NCI-H1105 treated with DMSO at 0.1 percent for 48 hours (cell line): Measurements from ENCODE around the gene RNF180.
"Not testable (repeated sequence)": the region's sequence is repeated elsewhere in the genome, so short reads cannot be mapped to it uniquely, and the experiment has no call there.

Source experiments
- DNase-seq: peaks from one replicate; lab custom pipeline; 2025; lab: John Stamatoyannopoulos, UW

RNF180 gene

DNA sequence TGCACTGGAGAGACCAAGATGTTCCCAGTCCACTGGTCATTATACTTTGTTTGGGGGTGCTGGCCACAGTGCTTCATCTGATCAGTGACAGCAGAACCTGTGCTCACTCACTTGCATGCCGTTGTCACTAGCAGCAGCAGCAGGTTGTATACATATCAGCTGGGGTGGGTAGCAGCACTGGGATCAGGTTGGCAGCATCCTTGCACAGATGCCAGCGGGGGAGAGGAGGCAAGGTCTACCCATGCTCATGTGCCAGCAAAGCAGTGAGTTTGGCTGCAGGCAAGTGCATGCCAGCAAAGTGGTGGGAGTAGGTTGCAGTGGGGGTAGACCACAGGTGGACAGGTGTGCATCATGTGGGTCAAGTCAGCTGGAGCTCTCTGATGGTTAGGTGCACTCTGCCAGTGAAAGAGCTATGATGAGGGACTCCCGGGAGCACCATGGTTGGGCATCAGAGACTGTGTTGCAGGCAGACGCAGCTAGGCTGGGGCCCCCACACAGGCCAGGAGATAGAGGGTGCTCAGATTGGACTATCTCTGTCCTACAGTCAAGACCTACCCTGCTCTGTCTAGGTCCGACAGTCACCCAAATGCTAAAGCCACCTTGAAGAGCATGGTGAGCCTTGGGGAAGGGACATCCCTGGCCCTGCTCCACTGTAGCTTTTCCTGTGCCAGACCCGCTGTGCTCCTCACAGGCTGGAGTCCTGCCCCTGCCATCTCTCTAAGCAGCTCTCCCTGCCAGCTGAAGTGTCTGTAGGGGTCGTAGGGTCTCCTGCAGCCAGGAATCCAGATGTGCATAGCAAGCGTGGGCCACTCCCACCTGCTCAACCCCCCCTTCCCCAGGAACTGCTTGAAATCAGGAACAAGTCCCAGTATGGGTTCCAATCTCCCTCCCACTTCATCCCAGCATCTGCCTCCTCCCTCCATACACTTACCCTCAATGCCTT lies 119.8 kb downstream of the RNF180 start:
- DNase-seq = no peak

- no peak for DNase-seq
Observed at GRCh38 chr5:64286381-64286780, 120.7 kb downstream of the RNF180 start.

GRCh38 chr5:64288496-64288895 lies 122.9 kb downstream of the RNF180 start:
- DNase-seq = not testable (repeated sequence)

DNA sequence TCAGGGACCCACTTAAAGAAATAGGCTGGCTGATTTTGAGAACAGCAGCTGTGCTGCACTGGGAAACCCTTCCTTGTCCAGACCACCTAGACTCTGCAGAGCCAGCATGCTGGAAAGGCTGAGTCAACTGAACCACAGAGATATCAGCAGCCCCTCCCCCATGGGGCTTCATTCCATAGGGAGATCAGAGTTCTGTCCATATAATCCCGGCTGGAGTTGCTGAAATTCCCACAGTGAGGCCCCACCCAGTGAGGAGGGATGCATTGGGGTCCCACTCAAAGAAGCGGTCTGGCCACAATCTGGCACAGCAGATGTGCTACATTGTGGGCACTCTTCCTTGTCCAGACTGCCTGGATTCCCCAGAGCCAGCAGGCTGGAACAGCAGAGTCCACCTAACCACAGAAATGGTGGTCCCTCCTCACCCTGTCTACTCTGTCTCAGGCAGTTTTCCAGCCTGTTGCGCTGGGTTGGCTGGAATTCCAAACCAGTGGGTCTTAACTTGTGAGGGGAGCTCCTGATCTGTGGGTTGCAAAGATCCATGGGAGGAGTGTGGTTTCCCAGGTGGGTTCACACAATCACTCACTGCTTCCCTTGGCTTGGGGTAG lies 127.1 kb downstream of the RNF180 start:
- DNase-seq = no peak

DNA sequence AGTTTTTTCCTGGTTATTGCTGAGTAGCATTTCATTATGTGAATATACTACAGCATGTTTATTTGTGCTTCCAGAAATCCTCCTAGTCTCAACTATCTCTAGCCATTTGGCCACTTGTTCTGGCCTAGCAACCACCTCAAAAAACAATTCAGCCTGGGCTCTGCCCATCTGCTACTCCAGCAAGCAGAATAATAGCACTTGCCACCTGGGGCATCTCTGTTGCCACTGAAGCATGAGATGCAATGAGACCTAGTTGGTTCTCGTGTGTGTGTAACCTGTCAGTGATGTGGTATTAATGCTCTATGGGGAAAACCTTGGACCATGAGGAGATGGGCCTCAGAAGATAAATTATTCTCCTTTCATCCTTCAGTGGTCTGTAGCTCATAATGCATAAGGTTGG lies 129.5 kb downstream of the RNF180 start:
- DNase-seq = no peak

- DNase-seq = no peak
Observed at GRCh38 chr5:64298586-64298985, 132.9 kb downstream of the RNF180 start.

DNA sequence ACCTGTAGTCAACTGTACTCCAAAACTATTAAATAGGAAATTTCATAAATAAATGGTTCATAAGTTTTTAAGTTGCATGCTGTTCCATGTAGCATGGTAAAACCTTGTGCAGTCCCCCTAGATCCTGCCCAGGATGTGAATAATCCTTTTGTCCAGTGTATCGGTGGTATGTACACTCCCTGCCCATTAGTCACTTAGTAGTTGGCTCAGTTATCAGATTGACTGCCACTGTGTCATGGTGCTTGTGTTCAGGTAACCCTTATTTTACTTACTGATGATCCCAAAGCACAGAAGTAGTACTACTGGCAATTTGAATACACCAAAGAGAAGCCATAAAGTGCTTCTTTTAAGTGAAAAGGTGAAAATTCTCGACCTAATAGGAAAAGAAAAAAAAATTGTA lies 134.2 kb downstream of the RNF180 start:
- DNase-seq = no peak

- DNase-seq = no peak
Observed at GRCh38 chr5:64301566-64301965, 135.9 kb downstream of the RNF180 start.

DNA sequence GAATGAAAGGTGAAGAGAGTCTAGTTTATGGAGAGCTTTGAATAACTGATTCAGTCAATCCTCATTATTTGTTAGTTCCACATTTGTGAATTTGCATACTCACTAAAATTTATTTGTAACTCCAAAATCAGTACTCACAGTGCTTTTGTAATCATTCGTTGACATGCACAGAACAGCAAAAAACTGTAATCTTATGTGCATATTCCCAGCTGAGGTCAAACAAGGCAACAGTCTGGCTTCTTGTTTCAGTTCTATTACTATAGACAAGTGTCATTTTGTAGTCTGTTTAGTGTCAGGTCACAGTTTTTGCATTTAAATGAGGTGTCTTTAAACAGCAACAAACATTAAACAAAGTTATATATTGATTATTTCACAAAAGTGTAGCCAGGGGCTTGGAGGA lies 142.5 kb downstream of the RNF180 start:
- DNase-seq = no peak

- DNase-seq = no peak
Observed at GRCh38 chr5:64312491-64312890, 146.8 kb downstream of the RNF180 start.

DNA sequence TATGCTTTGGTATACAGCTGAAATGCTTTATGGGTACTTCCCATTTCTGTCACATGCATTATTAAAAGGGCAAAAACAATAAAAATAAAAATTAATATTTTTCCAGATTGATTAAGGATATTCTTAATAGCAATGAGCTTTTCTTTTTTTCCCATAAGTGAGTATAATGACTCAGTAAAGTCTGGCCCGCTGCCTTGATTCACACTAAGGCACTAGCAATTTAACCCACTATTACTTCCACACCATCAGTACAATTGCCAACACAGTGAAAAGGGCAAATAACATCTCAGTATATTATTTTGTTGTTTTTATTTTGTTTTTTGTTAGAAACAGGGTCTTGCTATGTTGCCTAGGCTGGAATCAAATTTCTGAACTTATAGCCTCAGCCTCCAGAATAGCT lies 150.1 kb downstream of the RNF180 start:
- DNase-seq = no peak

GRCh38 chr5:64318175-64318574 lies 152.5 kb downstream of the RNF180 start:
- DNase-seq = no peak

DNA sequence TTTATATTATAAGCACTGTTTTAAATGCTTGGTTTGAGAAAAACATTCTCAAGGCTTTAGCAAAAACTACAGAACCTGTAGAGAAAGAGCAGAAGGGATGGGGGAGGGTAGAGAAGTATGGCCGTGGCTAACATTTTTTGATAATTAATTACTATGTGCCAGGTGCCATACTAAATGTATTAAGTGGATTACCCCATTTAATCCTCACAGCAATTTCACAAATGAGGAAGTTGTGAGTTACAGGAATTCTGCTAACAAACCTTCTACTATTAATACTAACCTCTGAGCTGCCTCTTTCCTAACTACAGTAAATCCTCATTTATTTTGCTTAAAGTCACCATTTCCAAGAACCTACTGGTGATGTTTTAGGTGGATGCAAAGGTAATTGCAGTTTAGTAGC lies 157.9 kb downstream of the RNF180 start:
- DNase-seq = no peak

DNA sequence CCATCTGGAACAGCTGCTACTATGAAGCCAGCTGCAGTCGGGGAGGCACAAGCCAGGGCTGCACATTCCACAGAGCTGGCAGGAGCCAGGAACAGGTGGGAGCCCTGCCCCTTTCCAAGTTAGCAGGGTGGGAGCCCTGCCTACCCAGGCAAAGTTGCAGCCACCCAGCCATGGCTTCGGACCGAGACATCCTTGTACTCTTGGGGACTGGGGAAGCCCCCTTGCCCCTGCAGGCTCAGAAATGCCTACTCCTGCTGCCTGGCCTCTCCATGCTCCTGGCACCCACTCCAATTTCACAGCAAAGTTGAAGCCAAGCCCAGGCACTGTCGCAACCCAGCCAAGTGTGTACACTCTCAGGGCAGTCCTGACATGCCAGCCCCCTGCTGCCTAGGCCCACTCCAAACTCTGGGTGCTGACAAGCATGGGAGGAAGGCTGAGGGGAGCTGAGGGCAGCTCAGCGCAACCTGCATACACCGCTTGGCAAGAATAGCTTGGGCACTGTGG lies 165.1 kb downstream of the RNF180 start:
- DNase-seq = no peak

- peak; percentile 49 for DNase-seq
Observed at GRCh38 chr5:64331597-64332277, 166.1 kb downstream of the RNF180 start.

- DNase-seq = no peak
Observed at GRCh38 chr5:64333886-64334285, 168.2 kb downstream of the RNF180 start.

GRCh38 chr5:64339769-64340168 lies 174.1 kb downstream of the RNF180 start:
- no peak for DNase-seq

GRCh38 chr5:64340293-64340692 lies 174.7 kb downstream of the RNF180 start:
- DNase-seq = no peak

GRCh38 chr5:64341340-64341739 lies 175.7 kb downstream of the RNF180 start:
- no peak for DNase-seq

- no peak for DNase-seq
Observed at GRCh38 chr5:64344501-64344900, 178.9 kb downstream of the RNF180 start.

DNA sequence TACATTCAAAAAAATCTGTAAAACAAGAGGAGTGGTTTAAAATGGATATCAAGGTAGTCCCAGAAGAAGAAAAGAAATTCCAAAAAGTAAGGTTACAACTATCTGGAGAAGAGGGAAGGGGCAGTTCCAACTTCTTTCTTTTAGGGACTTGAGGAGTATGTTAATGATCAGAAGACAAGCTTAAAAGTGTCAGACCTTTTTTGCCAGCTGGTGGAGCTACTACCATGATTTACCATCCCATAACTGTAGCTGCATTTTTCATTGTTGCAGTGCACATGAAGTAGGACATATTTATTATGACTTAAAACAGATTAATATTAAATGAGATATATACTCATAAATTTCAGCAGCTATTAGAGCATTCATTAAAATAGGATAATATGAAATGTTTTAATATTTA lies 181.7 kb downstream of the RNF180 start:
- peak; percentile 1 for DNase-seq

GRCh38 chr5:64364426-64364825 lies 198.8 kb downstream of the RNF180 start:
- DNase-seq = no peak

DNA sequence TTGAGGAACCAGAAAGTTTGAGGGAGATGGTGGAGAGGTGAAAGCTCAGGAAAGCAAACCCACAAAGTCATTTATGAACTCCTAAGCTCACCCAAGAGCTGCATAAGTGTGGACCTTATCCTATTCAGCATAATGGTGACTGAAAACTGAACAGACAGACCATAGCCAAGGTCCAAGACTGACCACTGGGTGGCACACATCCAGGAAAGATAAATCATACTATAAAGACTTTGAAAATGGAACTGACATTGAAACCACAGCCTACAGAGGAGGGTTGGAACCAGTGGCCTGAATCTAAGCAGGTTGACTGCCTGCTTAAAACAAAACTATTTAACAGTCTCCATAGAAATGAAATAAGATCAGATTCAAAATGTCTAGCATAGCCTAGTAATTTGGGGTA lies 219.1 kb downstream of the RNF180 start:
- no peak for DNase-seq
